Measurements from ENCODE around the gene IGF2.

The IGF2 gene

GRCh38 chr11:2164861-2165555, 25.8 kb upstream of the IGF2 start:
- H3K27me3 Mint-ChIP-seq, result peaks cover 10% of the 10 kb centered on the region
- H3K36me3 Mint-ChIP-seq, result no peaks in the 10 kb centered on the region
- no peak for DNase-seq (ENCODE audit: low spot score in 2 of 2)
- H3K9me3 Mint-ChIP-seq, result no peaks in the 10 kb centered on the region
- no peak overlapping the region for H3K4me3 Mint-ChIP-seq
- ATAC-seq (ENCODE audit: low read depth), result no peak
- no peak overlapping the region for H3K27ac Mint-ChIP-seq
- no peaks in the 10 kb centered on the region for H3K4me1 Mint-ChIP-seq

GRCh38 chr11:2164081-2164480, 24.9 kb upstream of the IGF2 start:
- Mint-ChIP-seq H3K4me1 (no peaks in the 10 kb centered on the region), H3K4me3 (no peak overlapping the region), H3K9me3 (no peaks in the 10 kb centered on the region), H3K36me3 (no peaks in the 10 kb centered on the region), H3K27ac (no peak overlapping the region), H3K27me3 (peaks cover 13% of the 10 kb centered on the region)
- DNase-seq (ENCODE audit: low spot score in 2 of 2), result no peak
- no peak for ATAC-seq (ENCODE audit: low read depth)

- Mint-ChIP-seq H3K9me3 (no peaks in the 10 kb centered on the region), H3K4me3 (no peak overlapping the region), H3K4me1 (no peaks in the 10 kb centered on the region), H3K36me3 (no peaks in the 10 kb centered on the region), H3K27ac (no peak overlapping the region), H3K27me3 (peaks cover 14% of the 10 kb centered on the region)
- DNase-seq (ENCODE audit: low spot score in 2 of 2), result no peak
- no peak for ATAC-seq (ENCODE audit: low read depth)
These were observed 24.3 kb upstream of the IGF2 start for GRCh38 chr11:2163428-2163978.

GRCh38 chr11:2160736-2161259, 21.6 kb upstream of the IGF2 start, which contains the start of gene INS:
Gene INS (minus strand): TSS chr11:2161209. CDS start chr11:2160971, 238 bp downstream.
- Mint-ChIP-seq H3K36me3 (no peaks in the 10 kb centered on the region), H3K9me3 (no peaks in the 10 kb centered on the region), H3K4me3 (no peak within 1 kb of the TSS), H3K27me3 (peaks cover 15% of the 10 kb centered on the region), H3K27ac (no peak within 1 kb of the TSS), H3K4me1 (no peaks in the 10 kb centered on the region)
- DNase-seq (ENCODE audit: low spot score in 2 of 2) (no peak), ATAC-seq (ENCODE audit: low read depth) (no peak)

GRCh38 chr11:2159536-2160413, 20.6 kb upstream of the IGF2 start:
- H3K27ac Mint-ChIP-seq, result no peak overlapping the region
- no peaks in the 10 kb centered on the region for H3K9me3 Mint-ChIP-seq
- H3K4me1 Mint-ChIP-seq, result no peaks in the 10 kb centered on the region
- peaks cover 16% of the 10 kb centered on the region for H3K27me3 Mint-ChIP-seq
- no peak for DNase-seq (ENCODE audit: low spot score in 2 of 2)
- ATAC-seq (ENCODE audit: low read depth), result no peak
- no peak overlapping the region for H3K4me3 Mint-ChIP-seq
- H3K36me3 Mint-ChIP-seq, result no peaks in the 10 kb centered on the region

GRCh38 chr11:2158966-2159365, 19.8 kb upstream of the IGF2 start:
- Mint-ChIP-seq H3K27me3 (peaks cover 16% of the 10 kb centered on the region), H3K4me1 (no peaks in the 10 kb centered on the region), H3K27ac (no peak overlapping the region), H3K4me3 (no peak overlapping the region), H3K36me3 (no peaks in the 10 kb centered on the region), H3K9me3 (no peaks in the 10 kb centered on the region)
- ATAC-seq (ENCODE audit: low read depth) (no peak), DNase-seq (ENCODE audit: low spot score in 2 of 2) (no peak)

GRCh38 chr11:2158296-2158737, 19.1 kb upstream of the IGF2 start:
- DNase-seq (ENCODE audit: low spot score in 2 of 2) (no peak), ATAC-seq (ENCODE audit: low read depth) (no peak)
- Mint-ChIP-seq H3K36me3 (no peaks in the 10 kb centered on the region), H3K4me1 (no peaks in the 10 kb centered on the region), H3K9me3 (no peaks in the 10 kb centered on the region), H3K4me3 (no peak overlapping the region), H3K27me3 (peaks cover 14% of the 10 kb centered on the region), H3K27ac (no peak overlapping the region)

- ATAC-seq (ENCODE audit: low read depth) (no peak), DNase-seq (ENCODE audit: low spot score in 2 of 2) (no peak)
- no peaks in the 10 kb centered on the region for H3K9me3 Mint-ChIP-seq
- no peaks in the 10 kb centered on the region for H3K36me3 Mint-ChIP-seq
- H3K4me1 Mint-ChIP-seq, result no peaks in the 10 kb centered on the region
- H3K4me3 Mint-ChIP-seq, result no peak overlapping the region
- peaks cover 12% of the 10 kb centered on the region for H3K27me3 Mint-ChIP-seq
- H3K27ac Mint-ChIP-seq, result no peak overlapping the region
These were observed 18.3 kb upstream of the IGF2 start for GRCh38 chr11:2157294-2158040.

- no peaks in the 10 kb centered on the region for H3K9me3 Mint-ChIP-seq
- H3K4me1 Mint-ChIP-seq, result peaks cover 5% of the 10 kb centered on the region
- no peak for ATAC-seq (ENCODE audit: low read depth)
- H3K36me3 Mint-ChIP-seq, result no peaks in the 10 kb centered on the region
- no peak overlapping the region for H3K4me3 Mint-ChIP-seq
- no peak for DNase-seq (ENCODE audit: low spot score in 2 of 2)
- H3K27ac Mint-ChIP-seq, result no peak overlapping the region
- H3K27me3 Mint-ChIP-seq, result peaks cover 11% of the 10 kb centered on the region
These were observed 17.4 kb upstream of the IGF2 start for GRCh38 chr11:2156416-2157182.

- no peak for ATAC-seq (ENCODE audit: low read depth)
- H3K27ac Mint-ChIP-seq, result no peak overlapping the region
- no peak for DNase-seq (ENCODE audit: low spot score in 2 of 2)
- peaks cover 14% of the 10 kb centered on the region for H3K27me3 Mint-ChIP-seq
- H3K4me3 Mint-ChIP-seq, result no peak overlapping the region
- no peaks in the 10 kb centered on the region for H3K9me3 Mint-ChIP-seq
- peaks cover 7% of the 10 kb centered on the region for H3K4me1 Mint-ChIP-seq
- H3K36me3 Mint-ChIP-seq, result no peaks in the 10 kb centered on the region
These were observed 16.3 kb upstream of the IGF2 start for GRCh38 chr11:2155511-2155910.

GRCh38 chr11:2154889-2155288, 15.7 kb upstream of the IGF2 start:
- ATAC-seq (ENCODE audit: low read depth), result no peak
- H3K27me3 Mint-ChIP-seq, result peaks cover 16% of the 10 kb centered on the region
- DNase-seq (ENCODE audit: low spot score in 2 of 2), result no peak
- H3K4me3 Mint-ChIP-seq, result no peak overlapping the region
- no peaks in the 10 kb centered on the region for H3K36me3 Mint-ChIP-seq
- no peak overlapping the region for H3K27ac Mint-ChIP-seq
- H3K9me3 Mint-ChIP-seq, result no peaks in the 10 kb centered on the region
- peaks cover 7% of the 10 kb centered on the region for H3K4me1 Mint-ChIP-seq

- ATAC-seq (ENCODE audit: low read depth), result no peak
- peaks cover 14% of the 10 kb centered on the region for H3K27me3 Mint-ChIP-seq
These were observed 15.0 kb upstream of the IGF2 start for GRCh38 chr11:2154195-2154585.

GRCh38 chr11:2153581-2154194, 14.5 kb upstream of the IGF2 start:
- H3K36me3 Mint-ChIP-seq, result no peaks in the 10 kb centered on the region

More at GRCh38 chr11:2154195-2154585, 15.0 kb upstream of the IGF2 start:
- H3K4me3 Mint-ChIP-seq, result no peak overlapping the region
- H3K36me3 Mint-ChIP-seq, result no peaks in the 10 kb centered on the region
- H3K27ac Mint-ChIP-seq, result no peak overlapping the region
- H3K4me1 Mint-ChIP-seq, result peaks cover 7% of the 10 kb centered on the region
- H3K9me3 Mint-ChIP-seq, result no peaks in the 10 kb centered on the region
- DNase-seq (ENCODE audit: low spot score in 2 of 2), result no peak

More at GRCh38 chr11:2153581-2154194, 14.5 kb upstream of the IGF2 start:
- Mint-ChIP-seq H3K27ac (peak overlapping the region; percentile 3), H3K4me1 (peaks cover 7% of the 10 kb centered on the region), H3K4me3 (no peak overlapping the region), H3K9me3 (no peaks in the 10 kb centered on the region), H3K27me3 (peaks cover 13% of the 10 kb centered on the region)
- DNase-seq (ENCODE audit: low spot score in 2 of 2), result no peak
- ATAC-seq (ENCODE audit: low read depth), result no peak
